Measurements from ENCODE around the gene APBB2. TPM values are rescaled to one million over a fixed set of nuclear protein-coding genes. Genes with fewer than 3 reads are reported as not detected.

Gene APBB2
- total RNA-seq, 4 donors from 2014 or later, result 51.7 to 75.9 (median 71.1) TPM

- H3K9me3 ChIP-seq, result no peaks in the 10 kb centered on the region
- 79% methylated on average over 2 of the region's 2 CpGs for WGBS
- intact Hi-C loops (cut with DNase I), result no loop called here
- no peak overlapping the region for H3K27ac ChIP-seq (replicated peaks in 1 of 4)
- H3K4me1 ChIP-seq, result no peaks in the 10 kb centered on the region
- no peaks in the 10 kb centered on the region for H3K27me3 ChIP-seq
- TF ChIP-seq POLR2AphosphoS5 (IDR thresholded peaks at IDR 0.05) (no peak), POLR2A (IDR thresholded peaks at IDR 0.05; ENCODE audit: low read depth) (no peak), EP300 (IDR thresholded peaks at IDR 0.05) (no peak)
- TF ChIP-seq, protein P1, sequence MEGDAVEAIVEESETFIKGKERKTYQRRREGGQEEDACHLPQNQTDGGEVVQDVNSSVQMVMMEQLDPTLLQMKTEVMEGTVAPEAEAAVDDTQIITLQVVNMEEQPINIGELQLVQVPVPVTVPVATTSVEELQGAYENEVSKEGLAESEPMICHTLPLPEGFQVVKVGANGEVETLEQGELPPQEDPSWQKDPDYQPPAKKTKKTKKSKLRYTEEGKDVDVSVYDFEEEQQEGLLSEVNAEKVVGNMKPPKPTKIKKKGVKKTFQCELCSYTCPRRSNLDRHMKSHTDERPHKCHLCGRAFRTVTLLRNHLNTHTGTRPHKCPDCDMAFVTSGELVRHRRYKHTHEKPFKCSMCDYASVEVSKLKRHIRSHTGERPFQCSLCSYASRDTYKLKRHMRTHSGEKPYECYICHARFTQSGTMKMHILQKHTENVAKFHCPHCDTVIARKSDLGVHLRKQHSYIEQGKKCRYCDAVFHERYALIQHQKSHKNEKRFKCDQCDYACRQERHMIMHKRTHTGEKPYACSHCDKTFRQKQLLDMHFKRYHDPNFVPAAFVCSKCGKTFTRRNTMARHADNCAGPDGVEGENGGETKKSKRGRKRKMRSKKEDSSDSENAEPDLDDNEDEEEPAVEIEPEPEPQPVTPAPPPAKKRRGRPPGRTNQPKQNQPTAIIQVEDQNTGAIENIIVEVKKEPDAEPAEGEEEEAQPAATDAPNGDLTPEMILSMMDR (IDR thresholded peaks at IDR 0.05), result no peak
- no peak overlapping the region for H3K4me3 ChIP-seq
- peaks cover 2 to 43% (median 23%) of the 10 kb centered on the region in 4 donors for H3K36me3 ChIP-seq
- no peak for DNase-seq (ENCODE audit: extremely low spot score)
These were observed 333.2 kb downstream of the APBB2 start for GRCh38 chr4:40881096-40881495.

GRCh38 chr4:40878548-40879055, 335.7 kb downstream of the APBB2 start:
- no peaks in the 10 kb centered on the region for H3K27me3 ChIP-seq
- 89% methylated on average over 6 of the region's 6 CpGs for WGBS
- no peaks in the 10 kb centered on the region for H3K4me1 ChIP-seq
- TF ChIP-seq, protein P1 (IDR thresholded peaks at IDR 0.05), result no peak
- TF ChIP-seq POLR2AphosphoS5 (IDR thresholded peaks at IDR 0.05) (no peak), EP300 (IDR thresholded peaks at IDR 0.05) (no peak), POLR2A (IDR thresholded peaks at IDR 0.05; ENCODE audit: low read depth) (no peak)
- DNase-seq (ENCODE audit: extremely low spot score), result no peak
- no peak overlapping the region for H3K27ac ChIP-seq (replicated peaks in 1 of 4)
- no peak overlapping the region for H3K4me3 ChIP-seq
- intact Hi-C loops (cut with DNase I), result no loop called here
- peaks cover 2 to 49% (median 21%) of the 10 kb centered on the region in 4 donors for H3K36me3 ChIP-seq
- no peaks in the 10 kb centered on the region for H3K9me3 ChIP-seq

DNA sequence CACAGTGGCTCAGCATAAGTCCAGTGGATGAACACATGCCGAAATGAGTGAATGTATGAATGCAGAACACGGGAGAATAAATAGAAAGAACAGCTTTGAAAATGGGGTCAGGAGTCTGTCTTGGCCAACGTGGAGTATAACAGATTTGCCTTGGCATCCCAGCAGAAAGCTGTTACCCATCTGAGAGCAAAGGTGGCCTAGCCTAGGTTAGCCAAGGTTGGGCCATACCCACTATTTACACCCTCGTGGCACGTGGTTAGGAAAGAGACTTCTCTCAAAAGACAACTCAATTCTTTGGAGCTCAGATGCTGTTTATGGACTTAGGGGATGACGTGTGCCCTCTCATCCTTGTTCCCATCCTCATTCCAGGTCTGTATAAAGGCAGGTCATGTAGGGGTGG, 337.3 kb downstream of the APBB2 start:
- no peaks in the 10 kb centered on the region for H3K4me1 ChIP-seq
- H3K9me3 ChIP-seq, result no peaks in the 10 kb centered on the region
- no peak overlapping the region for H3K4me3 ChIP-seq
- DNase-seq (ENCODE audit: extremely low spot score), result no peak
- intact Hi-C loops (cut with DNase I), result no loop called here
- WGBS, result 99% methylated on average over 6 of the region's 6 CpGs
- peaks cover 0 to 43% (median 11%) of the 10 kb centered on the region in 4 donors for H3K36me3 ChIP-seq
- TF ChIP-seq POLR2AphosphoS5 (IDR thresholded peaks at IDR 0.05), result no peak
- TF ChIP-seq, protein P1 (IDR thresholded peaks at IDR 0.05), result no peak
- TF ChIP-seq EP300 (IDR thresholded peaks at IDR 0.05), result no peak
- TF ChIP-seq POLR2A (IDR thresholded peaks at IDR 0.05; ENCODE audit: low read depth), result no peak
- H3K27me3 ChIP-seq, result no peaks in the 10 kb centered on the region
- no peak overlapping the region for H3K27ac ChIP-seq (replicated peaks in 1 of 4)

DNA sequence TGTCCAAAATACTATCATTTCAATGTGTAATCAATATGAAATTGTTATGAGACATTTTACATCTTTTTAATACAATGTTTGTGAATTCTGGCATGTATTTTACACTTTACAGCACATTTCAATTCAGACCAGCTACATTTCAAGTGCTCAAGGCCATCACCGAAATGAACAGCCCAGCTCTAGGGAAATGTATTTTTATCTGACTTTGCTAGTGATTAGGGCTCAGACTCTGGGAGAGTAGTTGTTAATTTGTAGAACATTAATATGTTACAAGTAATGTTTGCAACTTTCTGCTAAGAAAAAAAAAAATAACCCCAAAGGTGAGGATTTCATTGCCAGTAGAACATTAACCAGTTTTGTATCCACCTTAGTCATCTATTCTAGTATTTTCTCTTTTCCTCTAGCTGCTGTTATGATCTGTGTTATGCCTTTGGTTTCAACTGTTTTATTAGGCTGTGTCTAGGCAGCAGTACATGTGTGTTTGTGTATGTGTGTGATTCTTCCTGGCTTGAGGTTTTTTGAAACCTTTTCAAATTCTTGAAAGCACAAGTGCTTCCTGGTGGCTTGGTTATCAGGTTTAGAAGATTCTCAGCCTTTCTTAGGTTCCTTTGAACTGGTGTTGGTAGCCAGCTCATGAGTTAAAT, 338.7 kb downstream of the APBB2 start:
- H3K36me3 ChIP-seq, result peaks cover 0 to 39% (median 7%) of the 10 kb centered on the region in 4 donors
- WGBS, result 97% methylated on average over 1 of the region's 1 CpG
- no peaks in the 10 kb centered on the region for H3K9me3 ChIP-seq
- DNase-seq (ENCODE audit: extremely low spot score), result no peak
- intact Hi-C loops (cut with DNase I), result no loop called here
- TF ChIP-seq EP300 (IDR thresholded peaks at IDR 0.05) (no peak), POLR2A (IDR thresholded peaks at IDR 0.05; ENCODE audit: low read depth) (no peak), POLR2AphosphoS5 (IDR thresholded peaks at IDR 0.05) (no peak)
- TF ChIP-seq, protein P1 (IDR thresholded peaks at IDR 0.05), result no peak
- H3K4me3 ChIP-seq, result no peak overlapping the region
- no peaks in the 10 kb centered on the region for H3K27me3 ChIP-seq
- H3K4me1 ChIP-seq, result no peaks in the 10 kb centered on the region
- no peak overlapping the region for H3K27ac ChIP-seq (replicated peaks in 1 of 4)

Data from esophagus muscularis mucosa (tissue), 4 donors.